ENCODE data around the gene NKX6-1.
A peak's percentile ranks its signal among the peaks of the same experiment; 100 is the strongest.

NKX6-1 gene

DNA sequence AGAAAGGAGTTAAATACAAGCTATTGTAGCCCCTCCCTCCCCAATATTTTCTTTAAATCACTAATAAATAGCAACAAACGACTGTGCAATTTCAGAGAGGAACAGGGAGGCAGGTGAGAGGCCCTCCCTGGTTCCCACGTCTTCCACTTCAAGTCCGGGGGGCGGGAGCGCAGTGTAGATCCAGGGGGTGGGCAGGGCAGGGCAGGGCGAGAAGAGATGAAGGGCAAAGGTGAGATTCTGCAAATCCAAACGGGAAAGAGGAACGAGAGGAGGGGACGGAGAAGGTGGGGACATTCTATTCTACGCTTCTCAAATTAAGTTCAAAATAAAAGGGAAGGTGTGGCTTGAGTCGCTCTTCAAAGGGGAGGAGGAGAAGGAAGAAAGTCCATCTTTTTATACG lies 6.8 kb downstream of the NKX6-1 start:
- no peak overlapping the region for H3K14ac ChIP-seq (ENCODE audit: low read length)
- no CpG with 5 or more reads among the region's 12 CpGs for WGBS, 2 donors (ENCODE audit: extremely low coverage in 2 of 2, insufficient read length in 2 of 2, insufficient replicate concordance in 1 of 2)
- H3K23ac ChIP-seq (ENCODE audit: low read depth, low read length, poor library complexity): no peak overlapping the region
- H2BK15ac ChIP-seq (ENCODE audit: low read length): no peak overlapping the region
- H2BK120ac ChIP-seq (ENCODE audit: low read depth, low read length): no peak overlapping the region
- H3K4me2 ChIP-seq (ENCODE audit: insufficient read depth, low read length, poor library complexity, severe bottlenecking): no peak overlapping the region
- no peak overlapping the region for H4K8ac ChIP-seq (ENCODE audit: low read depth, low read length)
- H3K4me1 ChIP-seq (ENCODE audit: control insufficient read depth in 2 of 2, insufficient read depth in 1 of 2, low read depth in 1 of 2, low read length in 2 of 2): peaks cover 11 to 12% of the 10 kb centered on the region in 2 donors
- peaks cover 0 to 2% of the 10 kb centered on the region in 2 donors for H3K9me3 ChIP-seq (replicated peaks in 1 of 2; ENCODE audit: control insufficient read depth in 2 of 2, insufficient read depth in 1 of 2, low read depth in 1 of 2, low read length in 2 of 2)
- H2AFZ ChIP-seq (ENCODE audit: low read length): no peak overlapping the region
- H3K4ac ChIP-seq (ENCODE audit: low read length): no peak overlapping the region
- no peak overlapping the region for H3K9ac ChIP-seq (ENCODE audit: low read depth, low read length, poor library complexity)
- H2BK12ac ChIP-seq (ENCODE audit: low read length): no peak overlapping the region
- H2BK5ac ChIP-seq (ENCODE audit: low read length): no peak overlapping the region
- no peak overlapping the region for H3K4me3 ChIP-seq (ENCODE audit: low read length in 2 of 2)
- H4K91ac ChIP-seq (ENCODE audit: low read depth, low read length, poor library complexity): no peak overlapping the region
- H3K27ac ChIP-seq (replicated peaks; ENCODE audit: low read length): no peak overlapping the region
- peaks cover 0 to 23% of the 10 kb centered on the region in 2 donors for H3K36me3 ChIP-seq (replicated peaks in 1 of 2; ENCODE audit: control insufficient read depth in 2 of 2, insufficient read depth in 2 of 2, low read length in 2 of 2)
- no peak overlapping the region for H3K18ac ChIP-seq (ENCODE audit: low read length)
- no peak for DNase-seq (ENCODE audit: low spot score)
- H2AK5ac ChIP-seq (ENCODE audit: low read depth, low read length): no peak overlapping the region
- H3K27me3 ChIP-seq (ENCODE audit: control insufficient read depth in 3 of 3, insufficient read depth in 3 of 3, low read depth in 1 of 3, low read length in 3 of 3): peaks cover 30 to 85% (median 73%) of the 10 kb centered on the region in 3 experiments
- peaks cover 2% of the 10 kb centered on the region for H3K79me1 ChIP-seq (ENCODE audit: low read depth, low read length)

DNA sequence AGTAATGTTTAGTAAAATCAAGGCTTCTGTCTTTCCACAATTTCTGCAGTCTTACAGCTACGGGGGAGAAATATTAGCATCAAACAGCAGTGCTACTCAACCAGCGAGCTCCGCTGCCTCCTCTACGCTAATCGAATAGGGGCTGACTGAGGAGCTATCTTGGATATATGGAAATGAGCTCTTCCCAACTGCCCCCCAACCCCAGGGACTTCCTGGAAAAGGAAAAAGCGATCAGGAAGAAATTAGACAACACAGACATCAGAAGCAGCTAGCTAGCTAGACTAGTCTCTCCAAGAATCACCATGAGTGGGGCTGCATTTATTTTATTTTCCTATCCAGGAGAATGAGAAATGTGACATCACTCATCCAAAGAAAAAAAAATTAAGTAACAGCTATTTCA lies 7.6 kb downstream of the NKX6-1 start:
- Histone ChIP-seq H3K36me3 (replicated peaks in 1 of 2; ENCODE audit: control insufficient read depth in 2 of 2, insufficient read depth in 2 of 2, low read length in 2 of 2) (peaks cover 0 to 23% of the 10 kb centered on the region in 2 donors), H2BK12ac (ENCODE audit: low read length) (no peak overlapping the region), H2BK5ac (ENCODE audit: low read length) (no peak overlapping the region), H3K9me3 (replicated peaks in 1 of 2; ENCODE audit: control insufficient read depth in 2 of 2, insufficient read depth in 1 of 2, low read depth in 1 of 2, low read length in 2 of 2) (peaks cover 0 to 2% of the 10 kb centered on the region in 2 donors), H4K8ac (ENCODE audit: low read depth, low read length) (no peak overlapping the region), H3K27me3 (ENCODE audit: control insufficient read depth in 3 of 3, insufficient read depth in 3 of 3, low read depth in 1 of 3, low read length in 3 of 3) (peaks cover 24 to 79% (median 70%) of the 10 kb centered on the region in 3 experiments), H3K9ac (ENCODE audit: low read depth, low read length, poor library complexity) (no peak overlapping the region), H3K4me3 (ENCODE audit: low read length in 2 of 2) (no peak overlapping the region), H4K91ac (ENCODE audit: low read depth, low read length, poor library complexity) (no peak overlapping the region), H3K27ac (replicated peaks; ENCODE audit: low read length) (no peak overlapping the region), H3K23ac (ENCODE audit: low read depth, low read length, poor library complexity) (no peak overlapping the region), H3K4ac (ENCODE audit: low read length) (no peak overlapping the region), H3K4me1 (ENCODE audit: control insufficient read depth in 2 of 2, insufficient read depth in 1 of 2, low read depth in 1 of 2, low read length in 2 of 2) (peaks cover 5 to 9% of the 10 kb centered on the region in 2 donors), H2BK120ac (ENCODE audit: low read depth, low read length) (no peak overlapping the region), H3K79me1 (ENCODE audit: low read depth, low read length) (no peaks in the 10 kb centered on the region), H3K18ac (ENCODE audit: low read length) (no peak overlapping the region), H2BK15ac (ENCODE audit: low read length) (no peak overlapping the region), H3K14ac (ENCODE audit: low read length) (no peak overlapping the region), H2AK5ac (ENCODE audit: low read depth, low read length) (no peak overlapping the region), H3K4me2 (ENCODE audit: insufficient read depth, low read length, poor library complexity, severe bottlenecking) (no peak overlapping the region), H2AFZ (ENCODE audit: low read length) (no peak overlapping the region)
- no peak for DNase-seq (ENCODE audit: low spot score)
- no CpG with 5 or more reads among the region's 6 CpGs for WGBS, 2 donors (ENCODE audit: extremely low coverage in 2 of 2, insufficient read length in 2 of 2, insufficient replicate concordance in 1 of 2)

- Histone ChIP-seq H3K4me3 (ENCODE audit: low read length in 2 of 2) (no peak overlapping the region), H3K9me3 (replicated peaks in 1 of 2; ENCODE audit: control insufficient read depth in 2 of 2, insufficient read depth in 1 of 2, low read depth in 1 of 2, low read length in 2 of 2) (peaks cover 0 to 2% of the 10 kb centered on the region in 2 donors), H3K4me2 (ENCODE audit: insufficient read depth, low read length, poor library complexity, severe bottlenecking) (no peak overlapping the region), H3K4ac (ENCODE audit: low read length) (no peak overlapping the region), H4K91ac (ENCODE audit: low read depth, low read length, poor library complexity) (no peak overlapping the region), H3K4me1 (ENCODE audit: control insufficient read depth in 2 of 2, insufficient read depth in 1 of 2, low read depth in 1 of 2, low read length in 2 of 2) (peaks cover under 1 to 9% of the 10 kb centered on the region in 2 donors), H3K9ac (ENCODE audit: low read depth, low read length, poor library complexity) (no peak overlapping the region), H2AFZ (ENCODE audit: low read length) (no peak overlapping the region), H2BK120ac (ENCODE audit: low read depth, low read length) (no peak overlapping the region), H3K18ac (ENCODE audit: low read length) (no peak overlapping the region), H3K36me3 (replicated peaks in 1 of 2; ENCODE audit: control insufficient read depth in 2 of 2, insufficient read depth in 2 of 2, low read length in 2 of 2) (peaks cover 0 to 23% of the 10 kb centered on the region in 2 donors), H4K8ac (ENCODE audit: low read depth, low read length) (no peak overlapping the region), H3K27me3 (ENCODE audit: control insufficient read depth in 3 of 3, insufficient read depth in 3 of 3, low read depth in 1 of 3, low read length in 3 of 3) (peaks cover 17 to 71% (median 68%) of the 10 kb centered on the region in 3 experiments), H3K79me1 (ENCODE audit: low read depth, low read length) (no peaks in the 10 kb centered on the region), H3K23ac (ENCODE audit: low read depth, low read length, poor library complexity) (no peak overlapping the region), H2BK12ac (ENCODE audit: low read length) (no peak overlapping the region), H2AK5ac (ENCODE audit: low read depth, low read length) (no peak overlapping the region), H2BK15ac (ENCODE audit: low read length) (no peak overlapping the region), H3K14ac (ENCODE audit: low read length) (no peak overlapping the region), H2BK5ac (ENCODE audit: low read length) (no peak overlapping the region), H3K27ac (replicated peaks; ENCODE audit: low read length) (no peak overlapping the region)
- no peak for DNase-seq (ENCODE audit: low spot score)
- no CpG with 5 or more reads among the region's 1 CpG for WGBS, 2 donors (ENCODE audit: extremely low coverage in 2 of 2, insufficient read length in 2 of 2, insufficient replicate concordance in 1 of 2)
These were observed 8.4 kb downstream of the NKX6-1 start for GRCh38 chr4:84490663-84491062.

DNA sequence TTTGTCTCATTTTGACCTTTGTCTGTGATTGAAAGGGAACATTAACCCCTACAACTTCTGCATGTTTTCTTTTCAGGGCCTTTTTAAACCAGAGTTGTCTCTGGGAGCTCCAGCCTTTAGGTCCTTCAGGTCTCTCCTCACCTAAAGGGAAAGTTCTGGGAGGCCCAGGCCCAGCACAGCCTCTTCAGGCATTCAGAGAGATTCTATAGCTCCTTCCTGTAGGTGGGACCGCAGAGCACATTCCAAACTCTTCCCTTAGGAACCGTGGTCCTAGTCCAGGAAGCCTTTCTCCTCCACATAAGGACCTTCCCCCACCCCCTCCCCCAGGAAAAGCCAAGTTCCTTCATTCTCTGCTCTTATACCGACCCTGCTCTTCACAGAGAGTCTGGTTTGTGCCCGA lies 14.9 kb downstream of the NKX6-1 start:
- H2AFZ ChIP-seq (ENCODE audit: low read length): peak overlapping the region; percentile 1
- H3K23ac ChIP-seq (ENCODE audit: low read depth, low read length, poor library complexity): no peak overlapping the region
- H3K27me3 ChIP-seq (ENCODE audit: control insufficient read depth in 3 of 3, insufficient read depth in 3 of 3, low read depth in 1 of 3, low read length in 3 of 3): peaks cover 26 to 82% (median 46%) of the 10 kb centered on the region in 3 experiments
- H3K4me2 ChIP-seq (ENCODE audit: insufficient read depth, low read length, poor library complexity, severe bottlenecking): no peak overlapping the region
- no peak overlapping the region for H3K4me3 ChIP-seq (ENCODE audit: low read length in 2 of 2)
- no peak overlapping the region for H2BK5ac ChIP-seq (ENCODE audit: low read length)
- H2AK5ac ChIP-seq (ENCODE audit: low read depth, low read length): no peak overlapping the region
- WGBS, 2 donors (ENCODE audit: extremely low coverage in 2 of 2, insufficient read length in 2 of 2, insufficient replicate concordance in 1 of 2): no CpG with 5 or more reads among the region's 4 CpGs
- no peak overlapping the region for H4K91ac ChIP-seq (ENCODE audit: low read depth, low read length, poor library complexity)
- H3K4me1 ChIP-seq (ENCODE audit: control insufficient read depth in 2 of 2, insufficient read depth in 1 of 2, low read depth in 1 of 2, low read length in 2 of 2): peaks cover 5 to 6% of the 10 kb centered on the region in 2 donors
- H3K4ac ChIP-seq (ENCODE audit: low read length): no peak overlapping the region
- H3K27ac ChIP-seq (replicated peaks; ENCODE audit: low read length): no peak overlapping the region
- no peak overlapping the region for H2BK15ac ChIP-seq (ENCODE audit: low read length)
- no peaks in the 10 kb centered on the region for H3K79me1 ChIP-seq (ENCODE audit: low read depth, low read length)
- H3K14ac ChIP-seq (ENCODE audit: low read length): no peak overlapping the region
- H3K18ac ChIP-seq (ENCODE audit: low read length): no peak overlapping the region
- H3K9me3 ChIP-seq (replicated peaks in 1 of 2; ENCODE audit: control insufficient read depth in 2 of 2, insufficient read depth in 1 of 2, low read depth in 1 of 2, low read length in 2 of 2): peaks cover 0 to 10% of the 10 kb centered on the region in 2 donors
- H2BK12ac ChIP-seq (ENCODE audit: low read length): no peak overlapping the region
- H3K9ac ChIP-seq (ENCODE audit: low read depth, low read length, poor library complexity): no peak overlapping the region
- H3K36me3 ChIP-seq (replicated peaks in 1 of 2; ENCODE audit: control insufficient read depth in 2 of 2, insufficient read depth in 2 of 2, low read length in 2 of 2): no peaks in the 10 kb centered on the region
- DNase-seq (ENCODE audit: low spot score): no peak
- H4K8ac ChIP-seq (ENCODE audit: low read depth, low read length): no peak overlapping the region
- H2BK120ac ChIP-seq (ENCODE audit: low read depth, low read length): no peak overlapping the region

All from neuronal stem cell (in vitro differentiated cells).